DND-41 (cell line): Measurements from ENCODE around the gene AP2B1.

Source experiments
- EZH2 ChIP-seq: IDR thresholded peaks from 3 replicates; pipeline ENCODE4 v1.6.1; 2012; ENCODE audit warnings: borderline replicate concordance, low read depth, mild to moderate bottlenecking, moderate library complexity, low read length, inconsistent platforms; ENCODE audit not compliant: severe bottlenecking
- TF ChIP-seq, protein P1 (sequence below): IDR thresholded peaks from 2 replicates; pipeline ENCODE4 v1.5.1; 2012; ENCODE audit warnings: borderline replicate concordance, low read length, moderate library complexity, mild to moderate bottlenecking; ENCODE audit not compliant: poor library complexity, severe bottlenecking; ENCODE audit errors: extremely low read depth

GRCh38 chr17:35731239-35731916, 144.3 kb downstream of the AP2B1 start, which contains the start of gene RASL10B:
- TF ChIP-seq, protein P1, sequence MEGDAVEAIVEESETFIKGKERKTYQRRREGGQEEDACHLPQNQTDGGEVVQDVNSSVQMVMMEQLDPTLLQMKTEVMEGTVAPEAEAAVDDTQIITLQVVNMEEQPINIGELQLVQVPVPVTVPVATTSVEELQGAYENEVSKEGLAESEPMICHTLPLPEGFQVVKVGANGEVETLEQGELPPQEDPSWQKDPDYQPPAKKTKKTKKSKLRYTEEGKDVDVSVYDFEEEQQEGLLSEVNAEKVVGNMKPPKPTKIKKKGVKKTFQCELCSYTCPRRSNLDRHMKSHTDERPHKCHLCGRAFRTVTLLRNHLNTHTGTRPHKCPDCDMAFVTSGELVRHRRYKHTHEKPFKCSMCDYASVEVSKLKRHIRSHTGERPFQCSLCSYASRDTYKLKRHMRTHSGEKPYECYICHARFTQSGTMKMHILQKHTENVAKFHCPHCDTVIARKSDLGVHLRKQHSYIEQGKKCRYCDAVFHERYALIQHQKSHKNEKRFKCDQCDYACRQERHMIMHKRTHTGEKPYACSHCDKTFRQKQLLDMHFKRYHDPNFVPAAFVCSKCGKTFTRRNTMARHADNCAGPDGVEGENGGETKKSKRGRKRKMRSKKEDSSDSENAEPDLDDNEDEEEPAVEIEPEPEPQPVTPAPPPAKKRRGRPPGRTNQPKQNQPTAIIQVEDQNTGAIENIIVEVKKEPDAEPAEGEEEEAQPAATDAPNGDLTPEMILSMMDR: no peak
- no peak for TF ChIP-seq EZH2
